ENCODE measurements around the gene ACTMAP. TPM values are rescaled to one million over a fixed set of nuclear protein-coding genes. Genes with fewer than 3 reads are reported as not detected.

ACTMAP gene
- total RNA-seq, 4 donors from 2014 or later = 2.5 to 7.1 (median 4.3) TPM

DNA sequence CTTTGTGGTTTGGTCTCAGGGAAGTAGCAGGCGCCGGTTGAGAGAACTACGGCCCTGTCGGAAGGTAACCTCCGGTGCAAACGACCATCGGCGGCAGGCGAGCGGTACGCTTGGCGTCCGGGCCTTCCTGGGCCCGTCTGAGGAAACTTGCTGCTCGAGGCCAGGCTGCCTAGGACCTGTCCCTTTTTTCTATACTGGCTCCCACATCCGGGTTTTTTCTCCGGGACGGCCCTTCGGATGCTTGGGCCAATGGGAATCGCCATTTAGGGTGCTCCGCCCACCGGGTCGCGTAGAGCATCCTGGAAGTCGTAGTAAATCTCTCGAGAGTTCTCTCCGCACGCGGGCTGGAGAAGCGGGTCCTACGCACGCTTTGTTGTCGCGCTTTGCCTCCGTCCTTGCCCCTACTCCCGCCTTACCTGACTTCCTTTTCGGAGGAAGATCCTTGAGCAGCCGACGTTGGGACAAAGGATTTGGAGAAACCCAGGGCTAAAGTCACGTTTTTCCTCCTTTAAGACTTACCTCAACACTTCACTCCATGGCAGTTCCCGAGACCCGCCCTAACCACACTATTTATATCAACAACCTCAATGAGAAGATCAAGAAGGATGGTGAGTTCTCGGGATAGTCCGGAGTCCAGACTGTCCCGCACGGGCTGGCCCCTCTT lies 729 bp upstream of the ACTMAP start, which contains the start of gene SNRPA:
Gene SNRPA, plus strand, starts transcription at position 330 of the 664 bp plus-strand sequence. Its CDS starts 206 bp downstream, at position 536.
- H3K27me3 ChIP-seq = no peaks in the 10 kb centered on the region
- H3K4me3 ChIP-seq = peak within 1 kb of the TSS; percentile 78 to 85 (median 80)
- WGBS, 2 donors = 0% methylated on average over 43 to 46 of the region's 46 CpGs
- peak; percentile 73 to 95 for TF ChIP-seq EP300 (IDR thresholded peaks at IDR 0.05)
- peak; percentile 86 to 87 for TF ChIP-seq POLR2A (IDR thresholded peaks at IDR 0.05)
- TF ChIP-seq CTCF (IDR thresholded peaks at IDR 0.05) = peak in 1 of 5 experiments; percentile 28
- peak; percentile 95 to 96 for DNase-seq (ENCODE audit: low spot score in 2 of 2)
- H3K36me3 ChIP-seq = peaks cover 0 to 21% (median 0%) of the 10 kb centered on the region in 3 donors
- H3K9me3 ChIP-seq = no peaks in the 10 kb centered on the region
- H3K4me1 ChIP-seq = peaks cover 0 to 60% (median 30%) of the 10 kb centered on the region in 4 donors
- peak within 1 kb of the TSS; percentile 85 to 97 (median 92) for H3K27ac ChIP-seq

- H3K36me3 ChIP-seq = peaks cover 0 to 14% (median 0%) of the 10 kb centered on the region in 3 donors
- no peak for DNase-seq (ENCODE audit: low spot score in 2 of 2)
- H3K27ac ChIP-seq = peak overlapping the region in 2 of 4 donors; percentile 32 to 68
- no peaks in the 10 kb centered on the region for H3K9me3 ChIP-seq
- no peak overlapping the region for H3K4me3 ChIP-seq
- TF ChIP-seq CTCF (IDR thresholded peaks at IDR 0.05) (no peak), POLR2A (IDR thresholded peaks at IDR 0.05) (no peak)
- no peaks in the 10 kb centered on the region for H3K27me3 ChIP-seq
- H3K4me1 ChIP-seq = peaks cover 0 to 44% (median 15%) of the 10 kb centered on the region in 4 donors
- 82 to 91% methylated on average over 7 of the region's 7 CpGs for WGBS, 2 donors
Observed at GRCh38 chr19:40747536-40747935, 2.7 kb downstream of the ACTMAP start.

DNA sequence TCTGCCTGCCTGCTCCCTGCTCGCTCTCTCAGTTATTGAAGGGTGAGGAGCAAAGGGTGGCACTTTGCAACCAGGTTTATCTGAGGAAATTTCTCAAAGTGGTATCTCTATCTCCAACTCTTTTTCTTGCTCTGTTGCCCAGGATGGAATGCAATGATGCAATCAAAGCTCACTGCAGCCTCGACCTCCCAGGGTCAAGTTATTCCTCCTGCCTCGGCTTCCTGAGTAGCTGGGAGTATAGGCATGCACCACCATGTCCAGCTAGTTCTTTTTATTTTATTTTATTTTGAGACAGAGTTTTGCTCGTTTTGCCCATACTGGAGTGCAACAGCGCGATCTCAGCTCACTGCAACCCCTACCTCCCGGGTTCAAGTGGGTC lies 4.9 kb downstream of the ACTMAP start:
- H3K27me3 ChIP-seq = no peaks in the 10 kb centered on the region
- TF ChIP-seq EP300 (IDR thresholded peaks at IDR 0.05) (no peak), CTCF (IDR thresholded peaks at IDR 0.05) (no peak), POLR2A (IDR thresholded peaks at IDR 0.05) (no peak)
- H3K4me1 ChIP-seq = peaks cover 0 to 53% (median 9%) of the 10 kb centered on the region in 4 donors
- no peaks in the 10 kb centered on the region for H3K9me3 ChIP-seq
- H3K36me3 ChIP-seq = peaks cover 0 to 32% (median 0%) of the 10 kb centered on the region in 3 donors
- peak overlapping the region in 3 of 4 donors; percentile 47 to 73 (median 50) for H3K27ac ChIP-seq
- 65 to 66% methylated on average over 7 of the region's 7 CpGs for WGBS, 2 donors
- H3K4me3 ChIP-seq = no peak overlapping the region
- DNase-seq (ENCODE audit: low spot score in 2 of 2) = no peak

DNA sequence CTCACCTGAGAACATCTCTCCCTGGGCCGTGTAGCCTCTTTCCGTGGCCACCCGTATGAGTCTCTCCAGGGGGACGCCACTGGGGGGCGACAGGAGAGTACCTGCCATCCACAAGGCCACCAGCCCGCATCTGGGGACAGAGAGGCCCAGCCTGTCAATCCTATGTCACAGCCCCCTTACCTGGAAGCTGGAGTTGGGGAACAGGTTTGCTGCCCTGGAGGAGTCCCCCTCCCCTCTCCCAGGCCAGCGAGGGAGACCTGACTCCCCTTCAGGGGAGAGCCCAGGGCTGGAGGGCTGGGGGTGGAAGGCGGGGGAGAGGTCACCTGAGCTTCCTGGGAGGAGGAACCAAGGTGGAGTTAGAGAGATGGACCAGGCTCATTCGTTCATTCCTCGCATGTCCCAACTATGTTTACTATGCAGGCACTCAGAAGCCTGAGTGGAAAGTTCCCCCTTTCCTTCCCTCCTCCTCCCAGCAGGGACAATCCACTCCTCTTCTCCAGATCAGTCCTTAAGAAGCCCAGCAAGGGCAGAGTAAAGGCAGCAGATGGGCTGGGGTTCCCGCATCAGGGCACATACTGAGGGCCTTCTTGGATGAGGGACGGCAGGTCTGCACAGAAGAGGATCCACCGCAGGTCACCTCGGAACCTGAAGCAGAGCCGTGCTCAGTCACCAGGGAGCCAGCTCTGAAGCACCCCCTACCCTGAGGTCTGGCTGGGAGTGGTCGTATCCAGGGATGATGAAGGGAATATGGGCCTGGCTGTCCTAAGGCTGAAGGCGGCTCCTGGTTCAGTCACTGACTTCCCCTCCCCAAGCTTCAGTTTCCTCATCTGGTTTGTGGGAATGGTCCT lies 5.5 kb downstream of the ACTMAP start:
- Histone ChIP-seq H3K36me3 (peaks cover 0 to 38% (median 0%) of the 10 kb centered on the region in 3 donors), H3K4me3 (no peak overlapping the region), H3K9me3 (no peaks in the 10 kb centered on the region), H3K27ac (peak overlapping the region in 3 of 4 donors; percentile 47 to 73 (median 50)), H3K4me1 (peaks cover 0 to 56% (median 7%) of the 10 kb centered on the region in 4 donors), H3K27me3 (no peaks in the 10 kb centered on the region)
- DNase-seq (ENCODE audit: low spot score in 2 of 2) = no peak
- TF ChIP-seq EP300 (IDR thresholded peaks at IDR 0.05) = no peak
- TF ChIP-seq CTCF (IDR thresholded peaks at IDR 0.05) = peak in 1 of 5 experiments; percentile 12
- TF ChIP-seq POLR2A (IDR thresholded peaks at IDR 0.05) = no peak
- WGBS, 2 donors = 64 to 67% methylated on average over 16 to 17 of the region's 17 CpGs
